H1 (cell line): ENCODE measurements around the gene BCKDHA. TPM values are rescaled to one million over a fixed set of nuclear protein-coding genes. Genes with fewer than 3 reads are reported as not detected.

ENCODE experiments used
- CTCF ChIA-PET: fragments of 300-600 bp; sonication (Branson Sonifier 250); formaldehyde crosslinking; loops from one replicate; lab custom pipeline; 2021; ENCODE audit not compliant: partially characterized antibody; lab: Charles Lee
- POLR2A ChIA-PET: fragments of 300-600 bp; sonication (Branson Sonifier 250); formaldehyde crosslinking; loops from one replicate; lab custom pipeline; 2021; ENCODE audit warnings: inconsistent platforms; ENCODE audit not compliant: partially characterized antibody; lab: Charles Lee
- DNase-seq, 2 experiments: peaks; one replicate each; pipeline versions ENCODE4 v3.0.0 to v3.0.0-alpha.2; 2010 to 2022; ENCODE audit warnings: low spot score in 2 of 2, low read depth in 1 of 2, mixed read lengths in 1 of 2
- FAIRE-seq: peaks from 2 replicates; lab custom pipeline; 2011; peaks lifted over from hg19 to GRCh38; lab: Jason Lieb, UNC
- H2AFZ ChIP-seq: 2 replicates; pipeline ENCODE4 v1.8.1; 2012; ENCODE audit warnings: low read length, inconsistent platforms
- H2AK5ac ChIP-seq: 2 replicates; pipeline ENCODE4 v1.6.1; 2013; ENCODE audit warnings: low read depth, low read length
- H2BK120ac ChIP-seq: replicated peaks from 2 replicates; pipeline ENCODE3; 2013; ENCODE audit warnings: low read depth, low read length, inconsistent platforms
- H2BK12ac ChIP-seq: 2 replicates; pipeline ENCODE4 v1.6.1; 2013; ENCODE audit warnings: low read depth, low read length
- H2BK15ac ChIP-seq: 2 replicates; pipeline ENCODE4 v1.6.1; 2013; ENCODE audit warnings: low read length
- H2BK20ac ChIP-seq: 2 replicates; pipeline ENCODE4 v1.6.1; 2013; ENCODE audit warnings: low read length
- H2BK5ac ChIP-seq: 2 replicates; pipeline ENCODE4 v1.6.1; 2013; ENCODE audit warnings: low read depth, low read length
- H3K14ac ChIP-seq: 2 replicates; pipeline ENCODE4 v1.6.1; 2013; ENCODE audit warnings: inconsistent platforms; ENCODE audit not compliant: insufficient read length
- H3K18ac ChIP-seq: 2 replicates; pipeline ENCODE4 v1.6.1; 2013; ENCODE audit warnings: low read length; ENCODE audit errors: extremely low read depth
- H3K23ac ChIP-seq: 2 replicates; pipeline ENCODE4 v1.6.1; 2013; ENCODE audit warnings: inconsistent platforms; ENCODE audit not compliant: insufficient read length
- H3K23me2 ChIP-seq: 2 replicates; pipeline ENCODE4 v1.6.1; 2013; ENCODE audit warnings: low read depth, low read length
- H3K27ac ChIP-seq: 2 replicates; pipeline ENCODE4 v1.6.1; 2011; ENCODE audit warnings: low read depth, low read length, inconsistent platforms
- H3K27me3 ChIP-seq, 4 experiments: replicated peaks in 1 of 4; 1 replicate in 1 of 4; 2 replicates in 3 of 4; pipeline versions ENCODE4 v1.6.1 to v1.8.1; 2011 to 2013; ENCODE audit warnings: low read length in 3 of 4, mild to moderate bottlenecking in 3 of 4, inconsistent platforms in 2 of 4, mixed read lengths in 2 of 4, moderate library complexity in 1 of 4; ENCODE audit not compliant: control insufficient read depth in 3 of 4, insufficient read depth in 3 of 4; ENCODE audit errors: extremely low read depth in 1 of 4
- H3K36me3 ChIP-seq, 4 experiments: 2 replicates each; pipeline versions ENCODE4 v1.6.1 to v1.8.1; 2011 to 2013; ENCODE audit warnings: mild to moderate bottlenecking in 4 of 4, low read length in 3 of 4, moderate library complexity in 2 of 4, control low read depth in 1 of 4, inconsistent platforms in 1 of 4; ENCODE audit not compliant: insufficient read depth in 4 of 4, control insufficient read depth in 2 of 4
- H3K4ac ChIP-seq: replicated peaks from 2 replicates; pipeline ENCODE3; 2013; ENCODE audit warnings: low read length, low read depth, mixed read lengths, inconsistent platforms; ENCODE audit not compliant: insufficient read length
- H3K4me1 ChIP-seq, 4 experiments: replicated peaks in 1 of 4; 1 replicate in 1 of 4; 2 replicates in 3 of 4; pipeline versions ENCODE4 v1.6.1 to v1.8.1; 2011 to 2013; ENCODE audit warnings: low read length in 3 of 4, inconsistent platforms in 2 of 4, mixed read lengths in 1 of 4; ENCODE audit not compliant: insufficient read depth in 4 of 4, control insufficient read depth in 3 of 4
- H3K4me2 ChIP-seq, 2 experiments: 2 replicates each; pipeline versions ENCODE4 v1.6.1 to v1.8.1; 2011 to 2013; ENCODE audit warnings: low read depth in 2 of 2, low read length in 2 of 2, control low read depth in 1 of 2, inconsistent platforms in 1 of 2, mild to moderate bottlenecking in 1 of 2; ENCODE audit not compliant: insufficient read depth in 1 of 2
- H3K4me3 ChIP-seq, 4 experiments: fragments of 200-600, 300-600 bp in 1 of 4; sonication (generic), shearing (Covaris generic), sonication (Bioruptor Twin) in 1 of 4; 2 replicates each; pipeline versions ENCODE4 v1.5.1 to v1.8.1; 2011 to 2016; ENCODE audit warnings: low read length in 4 of 4, low read depth in 3 of 4, control low read depth in 2 of 4, inconsistent platforms in 2 of 4, mild to moderate bottlenecking in 2 of 4, mixed read lengths in 1 of 4, moderate library complexity in 1 of 4; ENCODE audit not compliant: insufficient read depth in 2 of 4; ENCODE audit errors: extremely low read depth in 1 of 4
- H3K56ac ChIP-seq: replicated peaks from 2 replicates; pipeline ENCODE3; 2013; ENCODE audit warnings: low read depth, mild to moderate bottlenecking, mixed read lengths, low read length, inconsistent platforms; ENCODE audit not compliant: insufficient read length
- H3K79me1 ChIP-seq: 2 replicates; pipeline ENCODE4 v1.6.1; 2013; ENCODE audit warnings: low read depth, low read length, control low read depth
- H3K79me2 ChIP-seq, 2 experiments: 2 replicates each; pipeline versions ENCODE4 v1.6.1 to v1.8.1; 2012 to 2013; ENCODE audit warnings: low read length in 2 of 2, mild to moderate bottlenecking in 2 of 2, inconsistent platforms in 1 of 2; ENCODE audit not compliant: insufficient read depth in 2 of 2, control insufficient read depth in 1 of 2
- H3K9ac ChIP-seq, 4 experiments: replicated peaks in 1 of 4; 1 replicate in 1 of 4; 2 replicates in 3 of 4; pipeline versions ENCODE4 v1.6.1 to v1.8.1; 2011 to 2013; ENCODE audit warnings: low read depth in 3 of 4, low read length in 3 of 4, control low read depth in 2 of 4, mild to moderate bottlenecking in 2 of 4, moderate library complexity in 2 of 4, inconsistent platforms in 1 of 4; ENCODE audit errors: extremely low read depth in 1 of 4
- H3K9me3 ChIP-seq, 2 experiments: 2 replicates each; pipeline versions ENCODE4 v1.6.1 to v1.8.1; 2012 to 2013; ENCODE audit warnings: mild to moderate bottlenecking in 2 of 2, moderate library complexity in 2 of 2, control low read depth in 1 of 2, inconsistent platforms in 1 of 2, low read depth in 1 of 2, low read length in 1 of 2, mixed read lengths in 1 of 2; ENCODE audit not compliant: insufficient read depth in 2 of 2
- H4K20me1 ChIP-seq, 2 experiments: replicated peaks in 1 of 2; 2 replicates each; pipeline versions ENCODE3 to v1.8.1; 2011 to 2013; ENCODE audit warnings: inconsistent platforms in 2 of 2, low read length in 2 of 2, mild to moderate bottlenecking in 1 of 2; ENCODE audit not compliant: insufficient read depth in 2 of 2, control insufficient read depth in 1 of 2
- H4K5ac ChIP-seq: 2 replicates; pipeline ENCODE4 v1.6.1; 2013; ENCODE audit warnings: low read length, low read depth, mixed read lengths, inconsistent platforms; ENCODE audit not compliant: insufficient read length
- H4K8ac ChIP-seq: 2 replicates; pipeline ENCODE4 v1.8.0; 2013; ENCODE audit warnings: mild to moderate bottlenecking, moderate library complexity, low read length, inconsistent platforms; ENCODE audit not compliant: insufficient read depth; ENCODE audit errors: extremely low read depth
- H4K91ac ChIP-seq: replicated peaks from 2 replicates; pipeline ENCODE3; 2013; ENCODE audit warnings: low read length, mixed read lengths, inconsistent platforms; ENCODE audit not compliant: insufficient read length
- ATF3 ChIP-seq: IDR thresholded peaks from 2 replicates; pipeline ENCODE4 v1.6.1; 2011; ENCODE audit warnings: low read depth, mild to moderate bottlenecking, low read length; ENCODE audit not compliant: insufficient read depth
- SUZ12 ChIP-seq: fragments of 200-600 bp; sonication (generic); IDR thresholded peaks from 2 replicates; pipeline ENCODE4 v1.6.1; 2012; ENCODE audit warnings: mild to moderate bottlenecking, inconsistent platforms, low read length, moderate library complexity, mixed read lengths
- WGBS, 2 experiments: shearing (Covaris generic) in 1 of 2; methylation state at CpG; one replicate each; pipeline versions ENCODE4 v1.1.6 to v1.1.7; 2013 to 2015; ENCODE audit warnings: low lambda C conversion rate in 2 of 2, mixed read lengths in 2 of 2, inconsistent platforms in 1 of 2, low coverage in 1 of 2, missing lambda C conversion rate in 1 of 2; ENCODE audit not compliant: insufficient replicate concordance in 2 of 2, insufficient coverage in 1 of 2, insufficient read length in 1 of 2; ENCODE audit errors: extremely low coverage in 1 of 2, missing lambda C conversion rate in 1 of 2; 5-methylcytosine and 5-hydroxymethylcytosine counted together
- polyA plus RNA-seq, 7 experiments: library from polyadenylated mRNA; depleted of rRNA in 3 of 7; stranded (reverse) in 5 of 7; unstranded in 2 of 7; fragments of >200 nt in 5 of 7; fragments of 200-250 nt in 2 of 7; gene quantifications; 1 replicate in 5 of 7; 2 replicates in 1 of 7; 4 replicates in 1 of 7; pipeline versions ENCODE4 v1.2.1 to v1.2.3, GENCODE V29; 2011 to 2013; ENCODE audit warnings: missing spikeins in 2 of 7, mixed read lengths in 2 of 7
- total RNA-seq: library from RNA; stranded (reverse); fragmentation: NEBNext Ultra II Directional; extraction: Animal tissue kit (Norgen Biotek cat#: 25700); gene quantifications from 2 replicates; pipeline ENCODE4 v1.2.1, GENCODE V29; 2021

Gene BCKDHA
- total and polyA plus RNA-seq, 2 of the 8 experiments (the other 6 are each of a cell fraction or from before 2014, with no cell fraction given): 14.2 to 69.6 TPM

GRCh38 chr19:41351339-41352245, 46.0 kb upstream of the BCKDHA start:
- CTCF ChIA-PET: interaction anchor here (0.6 to 8.0 kb wide), 18 partner anchors 10 to 588 kb away, joined by 3 to 37 read pairs (median 4); partner anchors contain the start of genes B9D2 and DMAC2
- Histone ChIP-seq H4K5ac (no peak overlapping the region), H3K23me2 (peaks cover 27% of the 10 kb centered on the region), H3K9me3 (no peaks in the 10 kb centered on the region), H2AFZ (0 out of 2 replicates have a peak overlapping the region, but pooled peaks have one; percentile 27), H3K9ac (no peak overlapping the region), H3K14ac (no peak overlapping the region), H3K18ac (no peak overlapping the region; the same call in none of the 2 replicates), H3K4me3 (peak overlapping the region; percentile 52 to 75 (median 70)), H3K56ac (no peak overlapping the region), H4K8ac (no peak overlapping the region; the same call in 1 of the 2 replicates), H4K91ac (no peak overlapping the region), H3K27me3 (peaks cover 10 to 36% (median 28%) of the 10 kb centered on the region in 4 experiments), H2AK5ac (no peak overlapping the region), H3K4me2 (peak overlapping the region; percentile 88 to 92), H3K79me2 (no peaks in the 10 kb centered on the region), H3K79me1 (no peaks in the 10 kb centered on the region), H2BK20ac (no peak overlapping the region), H3K4me1 (peaks cover 0 to 14% (median 4%) of the 10 kb centered on the region in 4 experiments; a peak in 5 of 7 replicates), H3K4ac (no peak overlapping the region), H2BK12ac (peak overlapping the region; percentile 29; the same call in 1 of the 2 replicates), H4K20me1 (peaks cover 0 to 4% of the 10 kb centered on the region in 2 experiments), H3K27ac (no peak overlapping the region), H3K23ac (no peak overlapping the region), H3K36me3 (no peaks in the 10 kb centered on the region), H2BK120ac (no peak overlapping the region), H2BK5ac (no peak overlapping the region), H2BK15ac (no peak overlapping the region)
- DNase-seq (peak in 1 of 2 experiments; percentile 78), FAIRE-seq (no peak)
- 3% methylated on average over 50 of the region's 58 CpGs; no CpG with 5 or more reads in 1 of the 2 experiments for WGBS, 2 experiments
- POLR2A ChIA-PET: interaction anchor here (0.6 to 5.4 kb wide), 9 partner anchors 12 to 511 kb away, joined by 3 to 29 read pairs (median 5); partner anchors contain the start of genes B3GNT8, B9D2 and CCDC97
- TF ChIP-seq SUZ12 (peak; percentile 58), ATF3 (no peak)
